GM12873 (cell line): ENCODE results near the gene AKR1C3.

Experiments used
- CTCF ChIP-seq: IDR thresholded peaks from 2 replicates; pipeline ENCODE4 v1.5.1; 2012; ENCODE audit warnings: low read depth, mild to moderate bottlenecking, moderate library complexity, low read length, control low read depth; ENCODE audit not compliant: insufficient read depth; ENCODE audit errors: missing control alignments

Gene AKR1C3

GRCh38 chr10:5070648-5071410 lies 23.4 kb upstream of the AKR1C3 start:
- no peak for TF ChIP-seq CTCF

- no peak for TF ChIP-seq CTCF
These were observed 22.6 kb upstream of the AKR1C3 start for GRCh38 chr10:5071411-5072198.

- TF ChIP-seq CTCF: no peak
These were observed 20.6 kb upstream of the AKR1C3 start for GRCh38 chr10:5073659-5074058.

GRCh38 chr10:5076615-5077014 lies 17.6 kb upstream of the AKR1C3 start:
- TF ChIP-seq CTCF: no peak

- TF ChIP-seq CTCF: no peak
These were observed 15.6 kb upstream of the AKR1C3 start for GRCh38 chr10:5078547-5079180.

- TF ChIP-seq CTCF: no peak
These were observed 14.8 kb upstream of the AKR1C3 start for GRCh38 chr10:5079306-5079830.

GRCh38 chr10:5079836-5080235 lies 14.4 kb upstream of the AKR1C3 start:
- no peak for TF ChIP-seq CTCF
